ENCODE results near the gene MRPL55. TPM values are rescaled to one million over a fixed set of nuclear protein-coding genes. Genes with fewer than 3 reads are reported as not detected.

MRPL55 gene
- total and polyA plus RNA-seq, 2 of the 13 experiments (the other 11 are each of a cell fraction or from before 2014, with no cell fraction given) = 58.6 to 92.9 TPM

- TF ChIP-seq, protein P1, sequence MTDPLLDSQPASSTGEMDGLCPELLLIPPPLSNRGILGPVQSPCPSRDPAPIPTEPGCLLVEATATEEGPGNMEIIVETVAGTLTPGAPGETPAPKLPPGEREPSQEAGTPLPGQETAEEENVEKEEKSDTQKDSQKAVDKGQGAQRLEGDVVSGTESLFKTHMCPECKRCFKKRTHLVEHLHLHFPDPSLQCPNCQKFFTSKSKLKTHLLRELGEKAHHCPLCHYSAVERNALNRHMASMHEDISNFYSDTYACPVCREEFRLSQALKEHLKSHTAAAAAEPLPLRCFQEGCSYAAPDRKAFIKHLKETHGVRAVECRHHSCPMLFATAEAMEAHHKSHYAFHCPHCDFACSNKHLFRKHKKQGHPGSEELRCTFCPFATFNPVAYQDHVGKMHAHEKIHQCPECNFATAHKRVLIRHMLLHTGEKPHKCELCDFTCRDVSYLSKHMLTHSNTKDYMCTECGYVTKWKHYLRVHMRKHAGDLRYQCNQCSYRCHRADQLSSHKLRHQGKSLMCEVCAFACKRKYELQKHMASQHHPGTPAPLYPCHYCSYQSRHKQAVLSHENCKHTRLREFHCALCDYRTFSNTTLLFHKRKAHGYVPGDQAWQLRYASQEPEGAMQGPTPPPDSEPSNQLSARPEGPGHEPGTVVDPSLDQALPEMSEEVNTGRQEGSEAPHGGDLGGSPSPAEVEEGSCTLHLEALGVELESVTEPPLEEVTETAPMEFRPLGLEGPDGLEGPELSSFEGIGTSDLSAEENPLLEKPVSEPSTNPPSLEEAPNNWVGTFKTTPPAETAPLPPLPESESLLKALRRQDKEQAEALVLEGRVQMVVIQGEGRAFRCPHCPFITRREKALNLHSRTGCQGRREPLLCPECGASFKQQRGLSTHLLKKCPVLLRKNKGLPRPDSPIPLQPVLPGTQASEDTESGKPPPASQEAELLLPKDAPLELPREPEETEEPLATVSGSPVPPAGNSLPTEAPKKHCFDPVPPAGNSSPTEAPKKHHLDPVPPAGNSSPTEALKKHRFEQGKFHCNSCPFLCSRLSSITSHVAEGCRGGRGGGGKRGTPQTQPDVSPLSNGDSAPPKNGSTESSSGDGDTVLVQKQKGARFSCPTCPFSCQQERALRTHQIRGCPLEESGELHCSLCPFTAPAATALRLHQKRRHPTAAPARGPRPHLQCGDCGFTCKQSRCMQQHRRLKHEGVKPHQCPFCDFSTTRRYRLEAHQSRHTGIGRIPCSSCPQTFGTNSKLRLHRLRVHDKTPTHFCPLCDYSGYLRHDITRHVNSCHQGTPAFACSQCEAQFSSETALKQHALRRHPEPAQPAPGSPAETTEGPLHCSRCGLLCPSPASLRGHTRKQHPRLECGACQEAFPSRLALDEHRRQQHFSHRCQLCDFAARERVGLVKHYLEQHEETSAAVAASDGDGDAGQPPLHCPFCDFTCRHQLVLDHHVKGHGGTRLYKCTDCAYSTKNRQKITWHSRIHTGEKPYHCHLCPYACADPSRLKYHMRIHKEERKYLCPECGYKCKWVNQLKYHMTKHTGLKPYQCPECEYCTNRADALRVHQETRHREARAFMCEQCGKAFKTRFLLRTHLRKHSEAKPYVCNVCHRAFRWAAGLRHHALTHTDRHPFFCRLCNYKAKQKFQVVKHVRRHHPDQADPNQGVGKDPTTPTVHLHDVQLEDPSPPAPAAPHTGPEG (CRISPR knock-in tag; IDR thresholded peaks at IDR 0.05) = no peak
- TF ChIP-seq MAFG (CRISPR knock-in tag; IDR thresholded peaks at IDR 0.05) (no peak), ZNF746 (CRISPR knock-in tag; IDR thresholded peaks at IDR 0.05) (0 out of 2 replicates have a peak, but pooled peaks have one; percentile 13), IKZF4 (CRISPR knock-in tag; IDR thresholded peaks at IDR 0.05; ENCODE audit: borderline replicate concordance, low read depth, not compliant biosample characterization) (peak; percentile 31), HOXA7 (CRISPR knock-in tag; IDR thresholded peaks at IDR 0.05) (no peak), ZNF564 (CRISPR knock-in tag; IDR thresholded peaks at IDR 0.05) (0 out of 2 replicates have a peak, but pooled peaks have one; percentile 62), ZNF75D (CRISPR knock-in tag; IDR thresholded peaks at IDR 0.05; ENCODE audit: borderline replicate concordance) (no peak; the same call in 1 of the 2 replicates), NPAS2 (CRISPR knock-in tag; IDR thresholded peaks at IDR 0.05; ENCODE audit: borderline replicate concordance) (no peak), SIX1 (CRISPR knock-in tag; IDR thresholded peaks at IDR 0.05; ENCODE audit: borderline replicate concordance) (0 out of 2 replicates have a peak, but pooled peaks have one; percentile 9), ZNF232 (CRISPR knock-in tag; IDR thresholded peaks at IDR 0.05; ENCODE audit: borderline replicate concordance) (0 out of 2 replicates have a peak, but pooled peaks have one; percentile 67), ZNF546 (CRISPR knock-in tag; conservative IDR thresholded peaks at IDR 0.05) (no peak), SIN3B (IDR thresholded peaks at IDR 0.05; ENCODE audit: low read length) (no peak), ZMYM2 (CRISPR knock-in tag; IDR thresholded peaks at IDR 0.05) (peak; percentile 72; the same call in 1 of the 2 replicates), RFX1 (IDR thresholded peaks at IDR 0.05) (no peak), ZNF12 (CRISPR knock-in tag; IDR thresholded peaks at IDR 0.05) (no peak), GFI1 (CRISPR knock-in tag; IDR thresholded peaks at IDR 0.05; ENCODE audit: borderline replicate concordance) (peak; percentile 40; the same call in 1 of the 2 replicates), CHD2 (IDR thresholded peaks at IDR 0.05; ENCODE audit: low read depth, low read length) (no peak)
- TF ChIP-seq, protein P2, sequence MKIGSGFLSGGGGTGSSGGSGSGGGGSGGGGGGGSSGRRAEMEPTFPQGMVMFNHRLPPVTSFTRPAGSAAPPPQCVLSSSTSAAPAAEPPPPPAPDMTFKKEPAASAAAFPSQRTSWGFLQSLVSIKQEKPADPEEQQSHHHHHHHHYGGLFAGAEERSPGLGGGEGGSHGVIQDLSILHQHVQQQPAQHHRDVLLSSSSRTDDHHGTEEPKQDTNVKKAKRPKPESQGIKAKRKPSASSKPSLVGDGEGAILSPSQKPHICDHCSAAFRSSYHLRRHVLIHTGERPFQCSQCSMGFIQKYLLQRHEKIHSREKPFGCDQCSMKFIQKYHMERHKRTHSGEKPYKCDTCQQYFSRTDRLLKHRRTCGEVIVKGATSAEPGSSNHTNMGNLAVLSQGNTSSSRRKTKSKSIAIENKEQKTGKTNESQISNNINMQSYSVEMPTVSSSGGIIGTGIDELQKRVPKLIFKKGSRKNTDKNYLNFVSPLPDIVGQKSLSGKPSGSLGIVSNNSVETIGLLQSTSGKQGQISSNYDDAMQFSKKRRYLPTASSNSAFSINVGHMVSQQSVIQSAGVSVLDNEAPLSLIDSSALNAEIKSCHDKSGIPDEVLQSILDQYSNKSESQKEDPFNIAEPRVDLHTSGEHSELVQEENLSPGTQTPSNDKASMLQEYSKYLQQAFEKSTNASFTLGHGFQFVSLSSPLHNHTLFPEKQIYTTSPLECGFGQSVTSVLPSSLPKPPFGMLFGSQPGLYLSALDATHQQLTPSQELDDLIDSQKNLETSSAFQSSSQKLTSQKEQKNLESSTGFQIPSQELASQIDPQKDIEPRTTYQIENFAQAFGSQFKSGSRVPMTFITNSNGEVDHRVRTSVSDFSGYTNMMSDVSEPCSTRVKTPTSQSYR (CRISPR knock-in tag; IDR thresholded peaks at IDR 0.05; ENCODE audit: borderline replicate concordance) = no peak
- TF ChIP-seq, protein P3, sequence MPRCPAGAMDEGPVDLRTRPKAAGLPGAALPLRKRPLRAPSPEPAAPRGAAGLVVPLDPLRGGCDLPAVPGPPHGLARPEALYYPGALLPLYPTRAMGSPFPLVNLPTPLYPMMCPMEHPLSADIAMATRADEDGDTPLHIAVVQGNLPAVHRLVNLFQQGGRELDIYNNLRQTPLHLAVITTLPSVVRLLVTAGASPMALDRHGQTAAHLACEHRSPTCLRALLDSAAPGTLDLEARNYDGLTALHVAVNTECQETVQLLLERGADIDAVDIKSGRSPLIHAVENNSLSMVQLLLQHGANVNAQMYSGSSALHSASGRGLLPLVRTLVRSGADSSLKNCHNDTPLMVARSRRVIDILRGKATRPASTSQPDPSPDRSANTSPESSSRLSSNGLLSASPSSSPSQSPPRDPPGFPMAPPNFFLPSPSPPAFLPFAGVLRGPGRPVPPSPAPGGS (CRISPR knock-in tag; IDR thresholded peaks at IDR 0.05) = no peak
Measured at GRCh38 chr1:228082214-228082917, 26.7 kb downstream of the MRPL55 start, which contains the start of gene ARF1 (continued).

Data from HepG2 (cell line).